H7 (cell line): Measurements from ENCODE around the gene B3GNT7. TPM values are rescaled to one million over a fixed set of nuclear protein-coding genes. Genes with fewer than 3 reads are reported as not detected.
"Not testable (repeated sequence)": the region's sequence is repeated elsewhere in the genome, so short reads cannot be mapped to it uniquely, and the experiment has no call there.

Experiments used
- DNase-seq: peaks from one replicate; pipeline ENCODE4 v3.0.0; 2012
- H3K27me3 ChIP-seq: 2 replicates; pipeline ENCODE4 v1.6.0; 2011; ENCODE audit warnings: mild to moderate bottlenecking, low read length; ENCODE audit not compliant: control insufficient read depth, insufficient read depth
- H3K36me3 ChIP-seq: replicated peaks from 2 replicates; pipeline ENCODE4 v1.5.1; 2011; ENCODE audit warnings: low read length; ENCODE audit not compliant: control insufficient read depth, insufficient read depth
- H3K4me3 ChIP-seq: 2 replicates; pipeline ENCODE4 v1.5.1; 2011; ENCODE audit warnings: low read depth, mild to moderate bottlenecking, control low read depth, low read length, moderate library complexity; ENCODE audit not compliant: insufficient read depth
- total RNA-seq: library from RNA; depleted of rRNA; stranded (reverse); fragments of >200 nt; shearing (Covaris generic); gene quantifications from 2 replicates; pipeline ENCODE4 v1.2.3, GENCODE V29; 2014; rRNA removed

The B3GNT7 gene, protein sequence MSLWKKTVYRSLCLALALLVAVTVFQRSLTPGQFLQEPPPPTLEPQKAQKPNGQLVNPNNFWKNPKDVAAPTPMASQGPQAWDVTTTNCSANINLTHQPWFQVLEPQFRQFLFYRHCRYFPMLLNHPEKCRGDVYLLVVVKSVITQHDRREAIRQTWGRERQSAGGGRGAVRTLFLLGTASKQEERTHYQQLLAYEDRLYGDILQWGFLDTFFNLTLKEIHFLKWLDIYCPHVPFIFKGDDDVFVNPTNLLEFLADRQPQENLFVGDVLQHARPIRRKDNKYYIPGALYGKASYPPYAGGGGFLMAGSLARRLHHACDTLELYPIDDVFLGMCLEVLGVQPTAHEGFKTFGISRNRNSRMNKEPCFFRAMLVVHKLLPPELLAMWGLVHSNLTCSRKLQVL
- 52.9 and 70.4 TPM in 2 replicates for total RNA-seq

DNA sequence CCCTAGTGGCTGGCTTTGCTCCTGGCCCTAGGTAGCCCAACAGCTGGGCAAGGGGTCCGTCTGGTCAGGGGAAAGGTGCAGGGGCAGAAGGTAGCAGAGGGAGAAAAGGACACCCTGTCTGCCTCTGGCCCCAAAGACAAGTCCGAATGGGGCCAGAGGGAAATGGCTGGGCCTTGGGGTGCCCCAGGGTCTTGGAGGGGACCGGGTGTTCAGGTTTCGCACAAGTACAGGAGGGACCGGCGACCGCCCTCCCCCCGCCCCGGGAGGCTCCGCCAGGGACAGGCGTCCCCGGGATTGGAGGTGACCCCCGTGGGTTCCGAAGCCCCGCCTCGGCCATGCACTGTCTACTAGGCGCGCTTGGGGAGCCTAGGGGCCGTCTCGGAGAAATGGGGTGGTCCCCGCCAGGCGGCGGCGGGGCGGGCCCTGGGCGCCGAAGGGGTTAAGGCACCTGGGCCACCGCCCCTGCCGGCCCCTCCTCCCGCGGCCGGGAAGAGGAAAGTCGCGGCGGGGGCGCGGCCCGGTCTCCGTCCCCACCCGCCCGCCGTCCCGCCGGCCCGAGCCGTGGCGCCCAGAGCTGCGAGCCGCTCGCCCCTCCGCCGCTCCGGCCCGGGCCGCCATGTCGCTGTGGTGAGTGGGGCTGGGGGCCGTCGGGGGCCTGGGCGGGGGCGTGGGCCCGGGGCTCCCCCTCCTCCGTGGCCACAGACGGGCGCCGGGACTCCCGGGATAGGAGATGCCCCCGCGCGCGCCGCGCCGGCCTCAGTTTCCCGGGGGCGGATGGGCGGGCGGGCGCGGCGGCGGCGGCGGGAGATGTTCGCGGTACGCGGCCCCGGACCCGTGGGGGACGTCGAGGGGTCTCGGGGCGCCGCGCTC is at the start of gene B3GNT7:
Gene B3GNT7 (plus strand): TSS at position 523 of the 870 bp plus-strand sequence. CDS start 94 bp downstream, at position 617.
- peak; percentile 97 for DNase-seq
- Histone ChIP-seq H3K36me3 (peaks cover 13% of the 10 kb centered on the region), H3K27me3 (no peaks in the 10 kb centered on the region), H3K4me3 (peak within 1 kb of the TSS; percentile 73)

DNA sequence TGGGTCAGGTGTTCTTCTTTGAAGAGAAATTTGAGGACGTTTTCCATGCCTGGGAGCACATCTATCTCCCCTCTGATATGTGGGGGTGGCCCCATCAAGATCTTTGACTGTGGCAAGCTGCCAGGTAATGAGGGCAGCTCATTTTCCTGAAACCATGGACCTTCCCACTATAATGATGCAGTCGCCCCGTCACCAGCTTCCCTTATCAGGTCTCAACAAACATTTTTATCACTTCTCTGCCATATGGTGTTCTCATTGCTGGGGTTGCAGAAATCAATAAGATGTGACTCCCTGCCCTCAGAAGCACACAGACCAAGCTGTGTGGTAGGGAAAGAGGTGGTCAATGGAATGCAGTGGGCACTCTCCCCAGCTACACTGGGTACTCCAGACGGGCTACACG is 48.4 kb upstream of the B3GNT7 start:
- H3K4me3 ChIP-seq, result no peak overlapping the region
- no peak for DNase-seq
- H3K36me3 ChIP-seq, result no peaks in the 10 kb centered on the region
- no peaks in the 10 kb centered on the region for H3K27me3 ChIP-seq

DNA sequence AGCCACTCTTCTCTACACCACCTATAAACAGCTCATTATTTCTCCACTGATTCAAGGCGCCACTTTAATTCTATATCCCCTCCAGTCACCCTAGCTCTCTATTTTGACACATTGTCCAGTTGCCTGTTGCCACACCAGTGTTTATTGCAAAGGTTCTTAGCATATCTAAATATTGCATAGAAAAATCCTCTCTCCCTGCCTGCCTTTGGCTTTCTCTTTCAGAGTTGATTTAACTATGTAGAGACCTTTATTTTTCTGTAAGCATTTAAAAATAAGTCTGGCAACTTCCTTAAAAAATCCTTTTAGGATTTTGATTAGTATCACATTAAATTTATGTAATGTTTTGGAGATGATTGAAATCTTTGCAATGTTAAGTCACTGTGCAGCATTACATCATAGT is 47.9 kb upstream of the B3GNT7 start:
- Histone ChIP-seq H3K4me3 (no peak overlapping the region), H3K36me3 (no peaks in the 10 kb centered on the region), H3K27me3 (no peaks in the 10 kb centered on the region)
- DNase-seq, result no peak

DNA sequence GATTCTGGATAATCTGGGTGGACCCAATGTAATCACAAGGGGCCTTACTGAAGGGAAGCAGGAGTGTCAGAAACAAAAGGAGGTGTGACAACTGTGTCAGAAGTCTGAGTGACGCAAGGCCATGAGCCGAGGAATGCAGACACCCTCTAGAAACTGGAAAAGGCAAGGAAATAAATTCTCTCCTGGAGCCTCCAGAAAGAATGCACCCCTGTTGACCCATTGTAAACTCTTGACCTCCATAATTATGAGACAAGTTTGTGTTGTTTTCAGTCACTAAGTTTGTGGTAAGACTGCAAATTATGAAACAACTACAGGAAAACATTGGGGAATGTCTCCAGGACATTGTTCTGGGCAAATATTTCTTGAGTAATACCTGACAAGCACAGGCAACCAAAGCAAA is 47.3 kb upstream of the B3GNT7 start:
- Histone ChIP-seq H3K4me3 (no peak overlapping the region), H3K27me3 (no peaks in the 10 kb centered on the region), H3K36me3 (no peaks in the 10 kb centered on the region)
- no peak for DNase-seq

DNA sequence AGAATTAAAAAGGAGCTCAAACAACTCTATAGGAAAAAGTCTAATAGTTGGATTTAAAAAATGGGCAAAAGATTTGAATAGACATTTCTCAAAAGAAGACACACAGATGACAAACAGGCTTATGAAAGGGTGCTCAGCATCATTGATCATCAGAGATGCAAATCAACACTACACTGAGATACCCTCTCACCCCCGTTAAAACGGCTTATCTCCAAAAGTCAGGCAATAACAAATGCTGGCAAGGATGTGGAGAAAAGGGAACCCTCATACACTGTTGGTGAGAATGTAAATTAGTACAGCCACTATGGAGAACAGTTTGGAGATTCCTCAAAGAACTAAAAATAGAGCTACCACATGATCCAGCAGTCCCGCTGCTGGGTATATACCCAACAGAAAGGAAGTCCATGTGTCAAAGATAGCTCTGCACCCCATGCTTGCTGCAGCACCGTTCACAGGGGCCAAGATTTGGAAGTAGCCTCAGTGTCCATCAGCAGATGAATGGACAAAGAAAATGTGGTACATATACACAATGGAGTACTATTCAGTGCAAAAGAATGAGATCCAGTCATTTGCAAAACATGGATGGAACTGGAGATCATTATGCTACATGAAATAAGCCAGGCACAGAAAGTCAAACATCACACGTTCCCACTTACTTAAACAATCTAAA is 46.7 kb upstream of the B3GNT7 start:
- H3K27me3 ChIP-seq, result no peaks in the 10 kb centered on the region
- H3K4me3 ChIP-seq, result no peak overlapping the region
- no peaks in the 10 kb centered on the region for H3K36me3 ChIP-seq
- no peak for DNase-seq

DNA sequence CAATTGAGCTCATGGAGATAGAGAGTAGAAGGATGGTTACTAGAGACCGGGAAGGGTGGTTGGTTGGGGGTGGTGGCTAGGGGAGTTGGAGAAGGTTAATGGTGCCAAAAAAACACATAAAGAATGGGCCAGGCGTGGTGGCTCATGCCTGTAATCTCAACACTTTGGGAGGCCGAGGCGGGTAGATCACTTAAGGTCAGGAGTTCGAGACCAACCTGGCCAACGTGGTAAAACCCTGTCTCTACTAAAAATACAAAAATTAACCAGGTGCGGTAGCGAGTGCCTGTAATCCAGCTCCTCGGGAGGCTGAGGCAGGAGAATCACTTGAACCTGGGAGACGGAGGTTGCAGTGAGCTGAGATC is 46.2 kb upstream of the B3GNT7 start:
- H3K27me3 ChIP-seq, DNase-seq, H3K36me3 ChIP-seq, H3K4me3 ChIP-seq: not testable (repeated sequence)

DNA sequence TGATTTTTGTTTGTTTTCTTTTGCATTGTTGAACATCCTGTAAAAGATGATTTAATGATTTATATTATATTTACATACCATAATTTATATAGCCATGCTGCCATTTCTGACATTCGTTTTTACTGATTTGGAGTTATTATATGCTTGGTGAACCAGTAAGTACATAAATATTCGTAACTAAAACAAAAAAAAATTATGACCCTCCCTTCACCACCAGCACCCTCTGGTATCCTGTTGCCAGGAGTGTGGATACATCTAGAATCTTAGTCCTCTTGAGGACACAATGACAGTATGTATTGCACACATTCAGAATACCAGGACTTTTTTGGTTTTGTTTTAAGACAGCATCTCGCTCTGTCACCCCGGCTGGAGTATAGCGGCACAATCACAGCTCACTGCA is 43.9 kb upstream of the B3GNT7 start:
- DNase-seq, result no peak
- Histone ChIP-seq H3K4me3 (no peak overlapping the region), H3K27me3 (no peaks in the 10 kb centered on the region), H3K36me3 (no peaks in the 10 kb centered on the region)

DNA sequence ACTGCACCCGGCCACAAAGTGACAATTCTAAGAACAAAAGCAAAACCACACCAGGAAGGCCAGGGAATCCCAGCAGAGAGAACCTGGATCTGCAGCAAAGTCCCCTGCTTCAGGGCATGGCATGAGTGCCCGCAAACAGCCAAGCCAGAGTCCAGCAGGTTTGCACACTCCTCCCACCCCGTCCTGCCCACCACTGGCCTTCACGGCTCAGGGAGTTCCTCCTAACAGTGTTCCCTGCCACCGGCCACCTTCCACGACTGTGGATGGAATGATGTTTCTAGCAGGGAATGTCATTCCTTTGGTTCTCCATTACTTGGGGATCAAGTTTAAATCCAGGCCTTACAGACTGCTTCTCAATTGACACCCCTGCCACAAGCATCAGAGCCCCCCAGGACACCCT is 42.0 kb upstream of the B3GNT7 start:
- H3K36me3 ChIP-seq, result no peaks in the 10 kb centered on the region

DNA sequence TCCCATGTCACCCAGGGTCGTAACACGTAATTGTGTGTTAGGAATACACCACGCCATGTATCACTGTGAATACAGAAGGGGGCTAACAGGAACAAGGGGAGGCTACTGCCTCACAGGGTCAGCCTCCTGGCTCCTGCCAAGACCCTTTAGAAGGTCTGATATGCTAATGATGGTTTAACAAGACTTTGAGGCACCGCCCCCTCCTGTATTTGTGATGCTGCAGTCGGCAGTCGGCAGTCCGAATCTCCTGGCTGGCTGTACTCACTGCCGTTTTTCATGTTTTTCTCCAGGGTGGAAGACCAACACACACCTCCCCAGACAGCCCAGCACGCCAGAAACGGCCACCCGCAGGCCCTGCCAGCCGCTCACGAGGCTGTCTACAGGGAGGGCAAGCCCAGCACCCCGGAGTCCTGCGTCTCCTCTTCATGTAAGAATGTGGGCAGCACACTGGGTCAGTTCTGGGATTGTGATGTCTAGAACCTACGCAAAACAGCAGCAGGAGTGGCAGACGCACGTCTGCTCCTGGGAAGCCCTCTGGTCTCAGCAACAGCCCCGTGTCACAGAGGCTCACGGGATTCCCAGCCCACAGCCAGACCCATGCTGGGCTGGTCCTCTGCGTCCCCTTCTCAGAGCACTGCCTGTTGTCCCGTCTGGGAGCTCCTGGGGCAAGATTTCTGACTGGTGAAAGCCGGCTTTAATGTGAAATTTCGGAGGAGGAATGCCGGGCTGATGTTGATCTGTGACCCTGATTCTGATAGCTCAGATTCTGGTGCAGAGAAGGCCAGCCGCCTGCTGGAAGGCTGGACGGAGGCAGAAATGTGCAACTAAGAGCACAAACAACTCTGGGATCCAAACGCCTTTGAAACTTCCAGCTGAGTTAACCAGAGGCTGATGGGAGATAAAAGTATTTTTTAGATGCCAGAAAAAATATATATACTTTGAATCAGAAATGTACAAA is 39.7 kb upstream of the B3GNT7 start:
- Histone ChIP-seq H3K27me3 (no peaks in the 10 kb centered on the region), H3K36me3 (no peaks in the 10 kb centered on the region), H3K4me3 (no peak overlapping the region; the same call in 1 of the 2 replicates)
- peak; percentile 70 for DNase-seq

More for the DNA sequence above, 42.0 kb upstream of the B3GNT7 start:
- DNase-seq, result no peak
- Histone ChIP-seq H3K27me3 (no peaks in the 10 kb centered on the region), H3K4me3 (no peak overlapping the region)

DNA sequence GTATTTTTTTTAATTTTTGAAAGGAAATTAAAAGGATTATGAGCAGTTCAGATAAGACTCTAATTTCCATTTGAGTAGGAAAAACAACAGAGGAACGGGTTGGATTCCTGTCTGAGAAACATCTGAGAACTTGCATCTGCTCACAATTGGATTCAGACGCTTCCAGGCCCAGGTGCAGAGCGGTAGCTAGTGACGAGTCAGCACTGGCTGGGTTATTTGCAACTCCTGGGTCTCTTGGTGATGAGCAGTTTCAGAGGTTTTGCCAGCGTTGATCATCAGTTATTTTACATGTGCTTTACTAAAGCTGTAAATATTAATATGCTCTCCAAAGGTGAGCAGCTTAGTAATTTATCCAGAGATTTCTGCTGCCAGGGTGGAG is 39.1 kb upstream of the B3GNT7 start:
- peak; percentile 61 for DNase-seq
- no peak overlapping the region for H3K4me3 ChIP-seq
- no peaks in the 10 kb centered on the region for H3K36me3 ChIP-seq
- no peaks in the 10 kb centered on the region for H3K27me3 ChIP-seq

DNA sequence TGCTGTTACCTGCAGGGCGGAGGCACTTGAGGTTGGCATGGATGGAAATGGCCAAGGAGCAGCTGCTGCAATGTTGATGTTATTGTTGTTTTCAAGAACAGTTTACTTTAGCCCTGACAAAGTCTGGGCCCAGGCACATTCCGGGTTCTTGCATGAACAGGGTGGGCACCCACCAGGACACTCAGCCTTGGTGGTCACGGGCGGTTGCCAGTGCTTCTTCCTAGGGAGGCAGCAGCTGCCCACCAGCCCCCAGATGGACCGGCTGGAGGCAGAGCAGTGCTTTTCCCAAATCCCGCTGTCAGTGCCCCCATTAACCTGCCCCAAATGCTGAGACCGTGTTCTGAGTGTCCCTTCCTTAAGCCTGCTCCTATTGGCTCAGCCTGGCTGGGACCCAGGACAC is 38.5 kb upstream of the B3GNT7 start:
- Histone ChIP-seq H3K36me3 (no peaks in the 10 kb centered on the region), H3K27me3 (no peaks in the 10 kb centered on the region), H3K4me3 (no peak overlapping the region)
- DNase-seq, result peak; percentile 36

DNA sequence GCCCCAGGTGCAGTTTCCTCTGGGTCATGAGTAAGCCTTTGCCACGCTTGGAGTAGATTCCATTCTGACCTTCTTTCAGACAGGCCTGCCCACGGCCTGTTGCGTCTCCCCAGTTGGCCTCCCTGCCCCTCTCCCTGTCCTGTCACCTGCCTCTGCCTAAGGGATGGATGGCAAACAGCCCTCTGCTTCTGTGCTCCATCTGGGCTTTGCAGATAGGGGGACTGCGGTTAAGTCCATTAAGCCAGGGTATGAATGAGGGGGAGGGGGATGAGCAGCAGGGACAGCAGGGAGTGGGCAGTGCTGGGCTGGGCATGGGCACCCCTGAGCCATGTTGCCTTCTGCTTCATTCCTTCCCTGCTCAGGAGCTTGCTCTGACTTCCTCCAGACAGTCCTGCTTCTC is 37.6 kb upstream of the B3GNT7 start:
- no peak for DNase-seq
- no peaks in the 10 kb centered on the region; the same call in 1 of the 2 replicates for H3K36me3 ChIP-seq
- H3K27me3 ChIP-seq, result no peaks in the 10 kb centered on the region
- H3K4me3 ChIP-seq, result no peak overlapping the region

DNA sequence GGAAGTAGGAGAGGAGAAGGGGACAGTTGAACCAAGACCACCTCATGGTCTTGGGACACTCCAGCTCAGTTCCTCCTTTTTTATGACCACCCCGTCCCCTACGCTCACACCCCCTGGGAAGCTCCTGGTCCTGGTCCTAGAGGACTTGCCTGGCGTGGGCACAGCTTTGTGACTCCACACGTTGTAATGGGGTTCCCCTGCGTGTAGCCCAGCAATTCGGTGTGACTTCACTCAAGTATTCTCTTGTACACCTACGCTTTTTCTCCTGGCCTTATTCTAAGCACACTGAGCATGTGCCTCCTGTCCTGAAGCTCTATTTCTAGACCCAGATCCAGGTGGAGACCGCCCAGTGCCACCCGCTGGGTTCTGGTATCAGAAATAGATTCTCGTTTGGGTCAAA is 36.1 kb upstream of the B3GNT7 start:
- peak; percentile 38 for DNase-seq
- Histone ChIP-seq H3K36me3 (no peaks in the 10 kb centered on the region; the same call in 1 of the 2 replicates), H3K4me3 (no peak overlapping the region), H3K27me3 (no peaks in the 10 kb centered on the region)

DNA sequence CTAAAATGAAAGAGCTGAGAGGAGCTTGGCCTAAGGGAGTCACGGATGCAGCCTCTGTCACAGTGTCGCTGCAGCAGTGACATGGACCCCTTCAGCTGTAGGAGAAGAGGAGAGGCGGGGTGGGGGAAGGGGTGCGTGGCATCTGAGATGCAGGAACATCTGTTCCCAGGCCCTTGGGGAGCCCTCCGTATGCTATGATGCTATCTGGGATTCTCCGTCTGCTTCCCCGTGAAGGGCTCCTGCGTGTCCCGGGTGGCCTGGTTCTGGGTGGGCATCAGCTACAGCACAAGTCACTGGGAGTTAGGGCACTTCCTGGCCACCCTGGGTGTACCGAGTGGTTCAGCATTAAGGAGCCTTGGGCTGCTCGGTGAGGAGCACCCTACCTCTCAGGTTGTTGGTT is 35.6 kb upstream of the B3GNT7 start:
- Histone ChIP-seq H3K27me3 (no peaks in the 10 kb centered on the region), H3K36me3 (no peaks in the 10 kb centered on the region; the same call in 1 of the 2 replicates), H3K4me3 (no peak overlapping the region)
- DNase-seq, result no peak
